LNCaP clone FGC (cell line): Measurements from ENCODE around the gene ADORA2A.

Experiments used
- DNase-seq: peaks from one replicate; pipeline ENCODE4 v3.0.0-alpha.2; 2011; ENCODE audit warnings: low read depth
- H3K4me3 ChIP-seq: 2 replicates; pipeline ENCODE4 v1.5.1; 2011; ENCODE audit warnings: mild to moderate bottlenecking, low read depth, low read length, control low read depth
- TF ChIP-seq, protein P1 (sequence below): IDR thresholded peaks from 2 replicates; pipeline ENCODE4 v1.5.1; 2012; ENCODE audit warnings: mild to moderate bottlenecking; ENCODE audit not compliant: control insufficient read depth, insufficient read depth; ENCODE audit errors: extremely low read depth

The ADORA2A gene

GRCh38 chr22:24426851-24427499 lies 424 bp upstream of the ADORA2A start:
- TF ChIP-seq, protein P1, sequence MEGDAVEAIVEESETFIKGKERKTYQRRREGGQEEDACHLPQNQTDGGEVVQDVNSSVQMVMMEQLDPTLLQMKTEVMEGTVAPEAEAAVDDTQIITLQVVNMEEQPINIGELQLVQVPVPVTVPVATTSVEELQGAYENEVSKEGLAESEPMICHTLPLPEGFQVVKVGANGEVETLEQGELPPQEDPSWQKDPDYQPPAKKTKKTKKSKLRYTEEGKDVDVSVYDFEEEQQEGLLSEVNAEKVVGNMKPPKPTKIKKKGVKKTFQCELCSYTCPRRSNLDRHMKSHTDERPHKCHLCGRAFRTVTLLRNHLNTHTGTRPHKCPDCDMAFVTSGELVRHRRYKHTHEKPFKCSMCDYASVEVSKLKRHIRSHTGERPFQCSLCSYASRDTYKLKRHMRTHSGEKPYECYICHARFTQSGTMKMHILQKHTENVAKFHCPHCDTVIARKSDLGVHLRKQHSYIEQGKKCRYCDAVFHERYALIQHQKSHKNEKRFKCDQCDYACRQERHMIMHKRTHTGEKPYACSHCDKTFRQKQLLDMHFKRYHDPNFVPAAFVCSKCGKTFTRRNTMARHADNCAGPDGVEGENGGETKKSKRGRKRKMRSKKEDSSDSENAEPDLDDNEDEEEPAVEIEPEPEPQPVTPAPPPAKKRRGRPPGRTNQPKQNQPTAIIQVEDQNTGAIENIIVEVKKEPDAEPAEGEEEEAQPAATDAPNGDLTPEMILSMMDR, result no peak
- no peak overlapping the region for H3K4me3 ChIP-seq
- DNase-seq, result no peak

DNA sequence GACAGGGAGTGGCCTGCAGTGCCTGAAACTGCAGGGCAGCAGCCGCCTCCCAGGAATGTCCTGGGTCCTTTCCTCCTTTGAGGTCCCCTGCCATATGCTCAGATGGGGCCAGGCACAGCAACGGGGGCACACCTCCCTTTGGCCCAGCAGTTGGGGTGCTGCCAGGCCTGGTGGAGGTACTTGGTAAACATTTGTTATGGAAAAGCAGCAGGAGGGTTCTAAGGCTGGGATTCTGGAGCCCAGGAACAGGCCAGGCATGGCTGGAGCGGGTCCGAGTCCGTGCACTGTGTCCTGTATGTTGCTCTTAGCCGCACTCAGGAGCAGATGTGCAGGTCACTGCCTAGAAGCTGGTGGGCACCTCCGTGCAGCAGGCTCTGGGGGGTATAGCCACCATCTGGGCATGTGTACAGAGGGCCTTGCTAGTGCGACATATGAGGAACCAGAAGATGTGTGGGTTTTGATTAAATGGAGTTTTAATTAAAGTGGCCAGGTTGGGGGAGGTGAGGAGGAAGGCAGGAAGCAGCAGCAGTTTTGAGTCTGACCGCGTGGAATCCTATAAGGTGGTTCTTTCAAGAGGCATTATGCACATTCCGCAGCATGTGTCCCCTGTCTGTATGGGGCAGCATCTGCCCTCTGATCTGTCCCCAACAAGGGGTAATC lies 1.5 kb downstream of the ADORA2A start:
- TF ChIP-seq, protein P1, result no peak
- no peak for DNase-seq
- no peak overlapping the region for H3K4me3 ChIP-seq

- H3K4me3 ChIP-seq, result no peak overlapping the region
- no peak for DNase-seq
- TF ChIP-seq, protein P1, result no peak
Observed at GRCh38 chr22:24429411-24430365, 2.3 kb downstream of the ADORA2A start.

GRCh38 chr22:24430431-24431308 lies 3.3 kb downstream of the ADORA2A start:
- DNase-seq, result no peak
- H3K4me3 ChIP-seq, result no peak overlapping the region
- TF ChIP-seq, protein P1, result no peak

- no peak overlapping the region for H3K4me3 ChIP-seq
- DNase-seq, result no peak
- TF ChIP-seq, protein P1, result no peak
Observed at GRCh38 chr22:24431309-24432034, 4.1 kb downstream of the ADORA2A start.
